Chondrocyte (in vitro differentiated cells): ENCODE measurements around the gene ATP8B4. TPM values are rescaled to one million over a fixed set of nuclear protein-coding genes. Genes with fewer than 3 reads are reported as not detected.
"Not testable (repeated sequence)": the region's sequence is repeated elsewhere in the genome, so short reads cannot be mapped to it uniquely, and the experiment has no call there.

Source experiments
- DNase-seq: peaks from one replicate; pipeline ENCODE4 v3.0.0; 2021; ENCODE audit warnings: mixed read lengths, low spot score
- H3K27ac Mint-ChIP-seq: one replicate; pipeline ENCODE4 v1.8.0; 2021; ENCODE audit warnings: mild to moderate bottlenecking, moderate library complexity, mixed read lengths; ENCODE audit not compliant: unreplicated experiment
- H3K27me3 Mint-ChIP-seq: 2 replicates; pipeline ENCODE4 v1.8.0; 2021; ENCODE audit warnings: low read depth, mixed read lengths
- H3K36me3 Mint-ChIP-seq: 2 replicates; pipeline ENCODE4 v1.8.0; 2021; ENCODE audit warnings: low read depth, mixed read lengths
- H3K4me1 Mint-ChIP-seq: 2 replicates; pipeline ENCODE4 v1.8.0; 2021; ENCODE audit warnings: low read depth, mild to moderate bottlenecking, mixed read lengths
- H3K4me3 Mint-ChIP-seq: one replicate; pipeline ENCODE4 v1.8.0; 2021; ENCODE audit warnings: mild to moderate bottlenecking, moderate library complexity, mixed read lengths; ENCODE audit not compliant: unreplicated experiment
- H3K9me3 Mint-ChIP-seq: 2 replicates; pipeline ENCODE4 v1.8.0; 2021; ENCODE audit warnings: low read depth, mixed read lengths
- CTCF ChIP-seq: fragments of 200-600 bp; sonication (generic); IDR thresholded peaks from 2 replicates; pipeline ENCODE4 v1.5.0; 2021; ENCODE audit warnings: antibody characterized with exemption, mild to moderate bottlenecking, moderate library complexity
- total RNA-seq: library from RNA; stranded (reverse); gene quantifications from 3 replicates; pipeline ENCODE4 v1.2.1, GENCODE V29; 2021

Gene ATP8B4
- total RNA-seq, 1 donor from 2014 or later = not detected

- Mint-ChIP-seq H3K4me1 (peaks cover 5% of the 10 kb centered on the region), H3K27ac (no peak overlapping the region), H3K9me3 (peaks cover 4% of the 10 kb centered on the region), H3K4me3 (no peak overlapping the region), H3K27me3 (peaks cover 24% of the 10 kb centered on the region), H3K36me3 (no peaks in the 10 kb centered on the region)
- no peak for TF ChIP-seq CTCF
- DNase-seq = no peak
These were observed 45.4 kb upstream of the ATP8B4 start for GRCh38 chr15:50164458-50164857.

GRCh38 chr15:50163719-50164410, 44.8 kb upstream of the ATP8B4 start:
- Mint-ChIP-seq H3K36me3 (no peaks in the 10 kb centered on the region), H3K9me3 (peaks cover 4% of the 10 kb centered on the region), H3K27ac (no peak overlapping the region), H3K4me3 (no peak overlapping the region), H3K27me3 (peaks cover 20% of the 10 kb centered on the region), H3K4me1 (peaks cover 5% of the 10 kb centered on the region)
- no peak for TF ChIP-seq CTCF
- no peak for DNase-seq

GRCh38 chr15:50162969-50163718, 44.1 kb upstream of the ATP8B4 start:
- Mint-ChIP-seq H3K27me3 (peaks cover 20% of the 10 kb centered on the region), H3K36me3 (no peaks in the 10 kb centered on the region), H3K27ac (no peak overlapping the region), H3K4me1 (peaks cover 5% of the 10 kb centered on the region), H3K4me3 (no peak overlapping the region), H3K9me3 (peaks cover 4% of the 10 kb centered on the region)
- no peak for TF ChIP-seq CTCF
- no peak for DNase-seq

- H3K27ac Mint-ChIP-seq, H3K4me1 Mint-ChIP-seq, DNase-seq, H3K36me3 Mint-ChIP-seq, H3K9me3 Mint-ChIP-seq, H3K4me3 Mint-ChIP-seq: not testable (repeated sequence)
- peaks cover 29% of the 10 kb centered on the region for H3K27me3 Mint-ChIP-seq
These were observed 39.2 kb upstream of the ATP8B4 start for GRCh38 chr15:50158236-50158635.

- peaks cover 5% of the 10 kb centered on the region for H3K27me3 Mint-ChIP-seq
These were observed 32.4 kb upstream of the ATP8B4 start for GRCh38 chr15:50151476-50151875.

More at GRCh38 chr15:50151476-50151875, 32.4 kb upstream of the ATP8B4 start:
- no peak overlapping the region for H3K27ac Mint-ChIP-seq
- H3K9me3 Mint-ChIP-seq = no peaks in the 10 kb centered on the region
- H3K4me3 Mint-ChIP-seq = no peak overlapping the region
- no peak for DNase-seq
- H3K36me3 Mint-ChIP-seq = no peaks in the 10 kb centered on the region
- no peak for TF ChIP-seq CTCF
- H3K4me1 Mint-ChIP-seq = no peaks in the 10 kb centered on the region
